GM10847 (cell line): ENCODE measurements around the gene PRXL2A.

ENCODE experiments used
- POLR2A ChIP-seq: IDR thresholded peaks from 2 replicates; pipeline ENCODE4 v1.6.1; 2011; ENCODE audit not compliant: insufficient read length; ENCODE audit errors: extremely low read depth

Gene PRXL2A

GRCh38 chr10:80421707-80422536 lies 13.6 kb downstream of the PRXL2A start:
- TF ChIP-seq POLR2A = no peak

GRCh38 chr10:80425901-80426300 lies 17.6 kb downstream of the PRXL2A start:
- no peak for TF ChIP-seq POLR2A

DNA sequence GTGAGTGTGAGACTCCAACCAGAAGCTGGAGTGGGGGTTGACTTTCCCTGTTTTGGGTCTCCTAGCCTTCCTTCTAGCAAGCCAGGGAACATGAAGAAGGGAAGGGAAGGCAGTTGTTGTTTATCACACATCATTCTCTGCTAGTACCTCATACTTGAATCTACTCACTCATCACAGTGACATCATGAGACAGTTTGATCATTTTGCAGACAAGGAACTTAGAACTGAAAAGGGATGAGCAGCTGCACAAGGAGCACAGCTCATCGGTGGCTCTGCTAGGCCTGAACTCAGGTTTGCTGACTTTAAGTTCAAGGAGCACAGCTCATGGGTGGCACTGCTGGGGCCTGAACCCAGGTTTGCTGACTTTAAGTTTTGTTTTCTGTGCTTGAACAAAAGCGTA lies 19.2 kb downstream of the PRXL2A start:
- no peak for TF ChIP-seq POLR2A

DNA sequence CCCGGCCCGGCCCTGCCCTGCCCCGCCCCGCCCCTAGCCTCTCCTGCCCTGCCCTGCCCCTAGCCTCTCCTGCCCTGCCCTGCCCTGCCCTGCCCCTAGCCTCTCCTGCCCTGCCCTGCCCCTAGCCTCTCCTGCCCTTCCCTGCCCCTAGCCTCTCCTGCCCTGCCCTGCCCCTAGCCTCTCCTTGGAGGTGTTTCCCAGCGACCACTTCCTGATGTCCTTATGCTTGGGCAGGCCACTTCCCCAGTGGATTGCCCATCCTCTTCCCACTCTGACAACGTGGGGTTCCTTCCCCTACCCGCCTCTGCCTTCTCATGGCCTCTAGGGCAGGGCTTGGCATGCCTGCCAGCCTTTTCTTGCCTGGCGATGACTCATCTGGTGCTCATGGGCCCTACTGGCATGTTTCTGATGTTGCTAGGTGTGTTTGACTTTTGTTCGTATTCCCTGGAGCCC lies 21.2 kb downstream of the PRXL2A start:
- TF ChIP-seq POLR2A = no peak

GRCh38 chr10:80433134-80433533 lies 24.8 kb downstream of the PRXL2A start:
- TF ChIP-seq POLR2A = no peak

- no peak for TF ChIP-seq POLR2A
These were observed 28.2 kb downstream of the PRXL2A start for GRCh38 chr10:80436446-80437098.

- TF ChIP-seq POLR2A = no peak
These were observed 28.9 kb downstream of the PRXL2A start for GRCh38 chr10:80437227-80437626.

- TF ChIP-seq POLR2A = no peak
These were observed 33.5 kb downstream of the PRXL2A start for GRCh38 chr10:80441831-80442230.

- no peak for TF ChIP-seq POLR2A
These were observed 34.5 kb downstream of the PRXL2A start for GRCh38 chr10:80442879-80443278.

- no peak for TF ChIP-seq POLR2A
These were observed 35.2 kb downstream of the PRXL2A start for GRCh38 chr10:80443531-80443974.

GRCh38 chr10:80444124-80444523 lies 35.8 kb downstream of the PRXL2A start:
- TF ChIP-seq POLR2A = no peak

DNA sequence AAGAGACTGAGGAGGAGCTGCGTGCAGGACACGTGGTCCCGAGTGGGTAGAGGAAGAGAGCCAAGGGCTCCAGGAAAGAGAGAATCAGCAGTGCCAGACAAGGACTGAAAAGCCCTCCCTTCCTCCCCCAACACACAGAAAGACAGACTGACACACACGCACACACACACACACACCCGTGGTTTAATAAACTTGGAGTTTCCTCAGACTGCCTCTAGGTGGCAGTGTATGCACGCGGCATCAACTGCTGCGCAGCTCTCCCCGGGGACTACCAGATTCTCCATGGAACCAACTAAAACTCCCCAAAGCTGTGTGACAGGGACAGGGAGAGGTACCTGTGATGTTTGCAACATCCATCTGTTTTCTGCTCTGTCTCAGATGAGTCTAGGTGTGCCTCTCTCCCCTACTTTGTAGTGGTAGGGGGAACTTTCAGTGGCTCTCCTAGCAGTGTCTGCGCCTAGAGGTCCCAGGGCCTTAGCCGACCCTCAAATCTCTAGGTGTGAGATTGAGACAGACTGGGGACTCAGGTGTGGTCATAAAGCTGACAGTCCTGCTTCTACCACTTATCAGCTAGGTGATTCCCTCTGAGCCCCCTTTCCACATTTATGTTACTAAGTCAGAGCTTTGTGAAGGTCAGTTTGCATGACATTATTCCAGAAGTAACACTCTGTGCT lies 36.4 kb downstream of the PRXL2A start:
- TF ChIP-seq POLR2A = no peak

DNA sequence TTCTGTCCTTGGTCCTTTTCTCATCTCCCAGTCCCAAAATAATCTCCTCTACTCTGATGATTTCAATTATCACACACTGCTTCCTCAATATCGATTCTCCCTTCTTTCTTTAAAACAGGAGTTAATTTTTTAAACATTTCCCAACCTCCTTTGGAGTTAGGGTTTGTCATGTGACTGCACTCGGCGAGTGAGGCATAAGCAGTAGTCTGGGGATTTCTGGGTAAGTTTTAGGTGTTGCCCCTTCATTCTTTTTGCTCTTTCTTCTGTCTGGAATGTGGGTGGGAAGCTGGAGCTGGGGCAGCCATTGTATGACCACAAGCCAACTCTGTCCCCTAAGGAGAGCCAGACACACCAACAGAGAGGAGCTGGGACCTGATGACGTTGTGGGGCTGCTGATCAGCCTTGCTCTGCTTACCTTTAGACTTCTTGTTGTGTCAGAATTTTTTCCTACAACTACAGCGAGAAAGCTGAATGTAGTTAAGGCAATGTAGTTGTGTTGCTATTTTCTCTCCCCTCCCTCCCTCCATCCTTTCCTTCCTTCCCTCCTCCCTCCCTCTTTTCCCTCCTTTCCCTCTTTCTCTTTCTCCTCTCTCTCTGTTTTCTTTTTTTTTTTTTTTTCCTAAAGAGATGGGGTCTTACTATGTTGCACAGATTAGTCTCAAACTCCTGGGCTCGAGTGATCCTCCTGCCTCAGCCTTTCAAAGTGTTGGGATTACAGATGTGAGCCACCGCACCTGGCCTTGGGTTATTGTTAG lies 39.3 kb downstream of the PRXL2A start:
- TF ChIP-seq POLR2A = no peak

DNA sequence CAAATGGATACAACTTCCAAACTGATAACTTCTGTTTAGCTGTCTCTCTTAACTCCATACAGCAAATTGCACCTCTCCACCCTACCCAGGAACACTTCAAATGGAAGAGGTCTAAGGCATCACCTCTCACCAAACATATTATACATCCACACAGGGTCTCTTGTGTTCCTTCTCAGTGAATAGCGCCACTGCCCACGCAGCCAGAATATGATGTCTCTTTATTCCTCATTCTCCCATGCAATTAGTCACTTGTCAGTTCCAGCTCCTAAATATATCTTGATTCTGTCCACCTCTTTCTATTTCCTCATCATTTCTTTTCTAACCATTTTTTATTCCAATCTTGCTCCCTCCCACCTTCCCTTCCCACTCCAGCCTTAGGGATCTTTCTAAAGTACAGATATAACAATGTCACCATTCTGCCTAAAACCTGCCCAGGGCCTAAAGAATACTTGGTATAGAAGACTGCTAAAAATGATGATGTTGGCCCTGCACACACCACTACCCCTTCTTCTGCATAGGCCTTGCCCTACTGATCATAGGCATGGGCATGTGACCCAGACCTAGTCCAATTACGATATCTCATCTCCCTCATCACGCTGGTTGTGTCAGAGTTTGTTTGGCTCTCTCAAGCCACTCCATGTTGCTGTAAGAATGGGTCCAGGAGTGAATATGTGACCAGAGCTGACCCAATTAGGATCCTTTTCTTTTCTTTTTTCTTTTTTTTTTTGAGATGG lies 40.0 kb downstream of the PRXL2A start:
- TF ChIP-seq POLR2A = no peak

- no peak for TF ChIP-seq POLR2A
These were observed 41.2 kb downstream of the PRXL2A start for GRCh38 chr10:80449520-80449919.

DNA sequence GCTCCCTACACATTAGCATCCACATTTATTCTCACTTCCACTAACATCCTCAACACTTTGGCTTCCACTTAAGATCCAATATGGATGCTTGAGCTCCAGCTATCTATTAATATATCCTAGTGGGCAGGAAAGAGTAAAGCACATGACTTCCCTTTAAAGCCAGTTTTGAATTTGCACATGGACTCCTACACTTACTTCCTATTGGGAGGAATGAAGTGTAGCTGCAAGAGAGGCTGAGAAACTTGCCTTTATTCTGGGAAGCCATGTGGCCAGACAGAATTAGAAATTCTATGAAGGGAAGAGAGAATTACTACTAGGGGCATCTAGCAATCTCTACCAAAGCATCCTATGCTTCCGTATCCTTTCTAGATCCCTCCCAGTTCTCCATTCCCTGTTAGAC lies 42.8 kb downstream of the PRXL2A start:
- no peak for TF ChIP-seq POLR2A
